Epithelial cell of esophagus (primary cell): ENCODE results near the gene SLC2A4RG.
A peak's percentile ranks its signal among the peaks of the same experiment; 100 is the strongest.

Experiments
- DNase-seq: peaks from one replicate; pipeline ENCODE4 v3.0.0; 2010; ENCODE audit warnings: low read depth
- H3K4me3 ChIP-seq: 2 replicates; pipeline ENCODE4 v1.5.1; 2011; ENCODE audit warnings: mild to moderate bottlenecking, low read length, control low read depth
- CTCF ChIP-seq: IDR thresholded peaks from 2 replicates; pipeline ENCODE4 v1.5.1; 2011; ENCODE audit warnings: low read depth, mild to moderate bottlenecking, low read length, control low read depth, inconsistent platforms; ENCODE audit not compliant: insufficient read depth; ENCODE audit errors: missing control alignments

SLC2A4RG gene

GRCh38 chr20:63778034-63778752 lies 38.6 kb downstream of the SLC2A4RG start:
- no peak overlapping the region for H3K4me3 ChIP-seq
- no peak for TF ChIP-seq CTCF
- peak; percentile 54 for DNase-seq

- H3K4me3 ChIP-seq, result no peak overlapping the region
- DNase-seq, result no peak
- TF ChIP-seq CTCF, result no peak
These were observed 39.3 kb downstream of the SLC2A4RG start for GRCh38 chr20:63778857-63779256.

DNA sequence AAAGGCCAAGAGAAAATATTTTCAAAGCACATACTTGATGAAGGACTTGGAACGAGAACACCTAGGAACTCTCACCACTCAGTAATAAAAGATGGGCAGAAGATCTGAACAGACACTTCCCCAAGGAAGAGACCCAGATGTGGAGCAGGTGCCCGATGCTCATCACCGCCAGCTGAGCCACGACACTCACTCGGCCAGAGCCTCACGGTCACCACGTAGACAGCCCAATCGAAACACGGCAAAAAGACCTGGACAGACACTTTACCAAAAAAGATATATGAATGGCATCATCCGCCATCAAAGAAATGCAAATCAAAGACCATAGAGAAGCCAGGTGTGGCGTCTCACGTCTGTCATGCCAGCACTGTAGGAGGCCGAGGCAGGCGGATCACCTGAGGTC lies 41.6 kb downstream of the SLC2A4RG start:
- no peak for DNase-seq
- no peak overlapping the region for H3K4me3 ChIP-seq
- no peak for TF ChIP-seq CTCF

- H3K4me3 ChIP-seq, result no peak overlapping the region
- no peak for TF ChIP-seq CTCF
- DNase-seq, result no peak
These were observed 42.5 kb downstream of the SLC2A4RG start for GRCh38 chr20:63782051-63782471.

DNA sequence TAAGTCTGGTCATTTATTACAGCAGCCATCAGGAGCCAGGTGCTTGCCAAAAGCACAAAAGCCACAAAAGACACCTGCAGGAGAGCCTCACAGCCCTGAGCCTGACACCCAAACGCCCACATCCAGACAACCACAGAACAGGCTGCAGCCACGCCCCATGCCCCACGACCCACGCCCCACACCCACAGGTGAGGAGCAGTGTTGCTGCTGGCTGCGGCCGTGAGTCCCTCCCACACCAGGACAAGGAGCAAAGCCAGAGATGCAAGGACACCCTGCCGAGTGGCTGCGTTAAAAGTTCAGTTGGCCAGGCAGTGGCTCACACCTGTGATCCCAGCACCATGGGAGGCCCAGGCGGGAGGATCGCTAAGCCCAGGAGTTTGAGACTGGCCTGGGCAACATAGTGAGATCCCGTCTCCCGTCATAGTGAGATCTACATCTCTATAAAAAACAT lies 43.0 kb downstream of the SLC2A4RG start:
- H3K4me3 ChIP-seq, result no peak overlapping the region
- DNase-seq, result no peak
- no peak for TF ChIP-seq CTCF

DNA sequence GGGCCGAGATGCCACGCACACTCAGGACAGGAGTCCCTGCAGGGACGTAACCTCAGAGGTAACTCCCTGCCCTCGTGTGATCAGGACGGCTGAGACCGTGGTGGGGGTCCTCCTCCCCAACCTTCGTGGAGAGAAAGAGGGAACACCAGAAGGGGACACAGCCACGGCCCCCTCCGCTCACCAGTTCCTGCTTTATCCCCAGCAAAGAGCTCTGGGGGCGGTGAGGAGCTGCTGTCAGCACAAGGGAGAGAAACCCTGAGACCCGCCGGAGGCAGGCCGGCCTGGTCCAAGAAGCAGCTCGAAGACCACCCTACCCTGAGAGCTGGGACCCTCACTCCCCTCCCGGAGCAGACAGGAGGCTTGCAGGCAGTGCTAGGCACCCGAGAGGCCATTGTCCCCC lies 44.4 kb downstream of the SLC2A4RG start:
- no peak for TF ChIP-seq CTCF
- H3K4me3 ChIP-seq, result no peak overlapping the region

GRCh38 chr20:63785691-63786131 lies 46.1 kb downstream of the SLC2A4RG start:
- DNase-seq, result no peak
- TF ChIP-seq CTCF, result no peak
- H3K4me3 ChIP-seq, result no peak overlapping the region

More for the DNA sequence above, 44.4 kb downstream of the SLC2A4RG start:
- DNase-seq, result no peak
